ENCODE results near the gene SOX13.

- TF ChIP-seq, protein P1, sequence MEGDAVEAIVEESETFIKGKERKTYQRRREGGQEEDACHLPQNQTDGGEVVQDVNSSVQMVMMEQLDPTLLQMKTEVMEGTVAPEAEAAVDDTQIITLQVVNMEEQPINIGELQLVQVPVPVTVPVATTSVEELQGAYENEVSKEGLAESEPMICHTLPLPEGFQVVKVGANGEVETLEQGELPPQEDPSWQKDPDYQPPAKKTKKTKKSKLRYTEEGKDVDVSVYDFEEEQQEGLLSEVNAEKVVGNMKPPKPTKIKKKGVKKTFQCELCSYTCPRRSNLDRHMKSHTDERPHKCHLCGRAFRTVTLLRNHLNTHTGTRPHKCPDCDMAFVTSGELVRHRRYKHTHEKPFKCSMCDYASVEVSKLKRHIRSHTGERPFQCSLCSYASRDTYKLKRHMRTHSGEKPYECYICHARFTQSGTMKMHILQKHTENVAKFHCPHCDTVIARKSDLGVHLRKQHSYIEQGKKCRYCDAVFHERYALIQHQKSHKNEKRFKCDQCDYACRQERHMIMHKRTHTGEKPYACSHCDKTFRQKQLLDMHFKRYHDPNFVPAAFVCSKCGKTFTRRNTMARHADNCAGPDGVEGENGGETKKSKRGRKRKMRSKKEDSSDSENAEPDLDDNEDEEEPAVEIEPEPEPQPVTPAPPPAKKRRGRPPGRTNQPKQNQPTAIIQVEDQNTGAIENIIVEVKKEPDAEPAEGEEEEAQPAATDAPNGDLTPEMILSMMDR (conservative IDR thresholded peaks at IDR 0.05 in 1 of 2, IDR thresholded peaks at IDR 0.05 in 1 of 2; ENCODE audit: extremely low read depth in 1 of 2, insufficient read depth in 1 of 2, low read depth in 1 of 2, low read length in 2 of 2): no peak
- no peak for TF ChIP-seq EZH2 (IDR thresholded peaks at IDR 0.05; ENCODE audit: borderline replicate concordance, low read length)
Observed at GRCh38 chr1:204042516-204042915, 30.4 kb upstream of the SOX13 start.
